T-helper 2 cell (primary cell): Measurements from ENCODE around the gene RAB3GAP1.
"Not testable (repeated sequence)": the region's sequence is repeated elsewhere in the genome, so short reads cannot be mapped to it uniquely, and the experiment has no call there.

Experiments used
- DNase-seq, 5 experiments: peaks; one replicate each; pipeline versions ENCODE4 v3.0.0 to v3.0.0-alpha.2; 2012 to 2022

Gene RAB3GAP1

GRCh38 chr2:135055182-135055786 is 3.2 kb downstream of the RAB3GAP1 start:
- no peak for DNase-seq

- no peak for DNase-seq
These were observed 4.7 kb downstream of the RAB3GAP1 start for GRCh38 chr2:135056790-135057189.

GRCh38 chr2:135059577-135059976 is 7.5 kb downstream of the RAB3GAP1 start:
- DNase-seq = no peak

- DNase-seq = no peak
These were observed 11.1 kb downstream of the RAB3GAP1 start for GRCh38 chr2:135063210-135063609.

- DNase-seq = no peak
These were observed 12.1 kb downstream of the RAB3GAP1 start for GRCh38 chr2:135064149-135064548.

GRCh38 chr2:135066710-135067109 is 14.6 kb downstream of the RAB3GAP1 start:
- no peak for DNase-seq

- DNase-seq = peak in 1 of 5 experiments; percentile 19
These were observed 20.3 kb downstream of the RAB3GAP1 start for GRCh38 chr2:135072125-135072997.

GRCh38 chr2:135074216-135074615 is 22.1 kb downstream of the RAB3GAP1 start:
- no peak for DNase-seq

- no peak for DNase-seq
These were observed 24.5 kb downstream of the RAB3GAP1 start for GRCh38 chr2:135076556-135076955.

GRCh38 chr2:135078417-135078816 is 26.3 kb downstream of the RAB3GAP1 start:
- no peak for DNase-seq

GRCh38 chr2:135086222-135086621 is 34.1 kb downstream of the RAB3GAP1 start:
- no peak for DNase-seq

- DNase-seq = not testable (repeated sequence)
These were observed 37.5 kb downstream of the RAB3GAP1 start for GRCh38 chr2:135089597-135089996.

GRCh38 chr2:135091681-135092080 is 39.6 kb downstream of the RAB3GAP1 start:
- DNase-seq = no peak

GRCh38 chr2:135093193-135093592 is 41.1 kb downstream of the RAB3GAP1 start:
- DNase-seq = no peak

GRCh38 chr2:135093670-135094330 is 41.7 kb downstream of the RAB3GAP1 start:
- no peak for DNase-seq

GRCh38 chr2:135094508-135094907 is 42.4 kb downstream of the RAB3GAP1 start:
- DNase-seq = no peak

GRCh38 chr2:135095591-135095990 is 43.5 kb downstream of the RAB3GAP1 start:
- DNase-seq = peak in 1 of 5 experiments; percentile 27

- DNase-seq = no peak
These were observed 44.8 kb downstream of the RAB3GAP1 start for GRCh38 chr2:135096665-135097446.

GRCh38 chr2:135097532-135098231 is 45.6 kb downstream of the RAB3GAP1 start:
- DNase-seq = no peak

GRCh38 chr2:135099802-135100483 is 47.9 kb downstream of the RAB3GAP1 start:
- DNase-seq = no peak

GRCh38 chr2:135103843-135104242 is 51.8 kb downstream of the RAB3GAP1 start:
- no peak for DNase-seq
